Kidney (tissue), 14 donors: Measurements from ENCODE around the gene C10orf143. TPM values are rescaled to one million over a fixed set of nuclear protein-coding genes. Genes with fewer than 3 reads are reported as not detected.

Experiments used
- DNase-seq, 5 donors: peaks; one replicate each; pipeline ENCODE4 v3.0.0-alpha.2; 2013 to 2020
- FAIRE-seq: peaks from 2 replicates; lab custom pipeline; 2012; peaks lifted over from hg19 to GRCh38; lab: Jason Lieb, UNC
- H3K27ac ChIP-seq, 2 donors: one replicate each; pipeline ENCODE4 v1.7.0; 2013; ENCODE audit warnings: low read depth in 2 of 2, low read length in 2 of 2, inconsistent platforms in 1 of 2
- H3K27me3 ChIP-seq: one replicate; pipeline ENCODE4 v1.7.1; 2013; ENCODE audit warnings: low read length, inconsistent platforms; ENCODE audit not compliant: control insufficient read depth, insufficient read depth
- H3K36me3 ChIP-seq, 3 donors: one replicate each; pipeline versions ENCODE4 v1.7.0 to v1.7.1; 2013; ENCODE audit warnings: low read length in 3 of 3, control low read depth in 1 of 3, inconsistent platforms in 1 of 3; ENCODE audit not compliant: insufficient read depth in 3 of 3, control insufficient read depth in 2 of 3
- H3K4me1 ChIP-seq, 3 donors: one replicate each; pipeline versions ENCODE4 v1.7.0 to v1.7.1; 2013; ENCODE audit warnings: low read length in 3 of 3, inconsistent platforms in 1 of 3, low read depth in 1 of 3; ENCODE audit not compliant: control insufficient read depth in 2 of 3, insufficient read depth in 2 of 3
- H3K4me3 ChIP-seq, 3 donors: one replicate each; pipeline versions ENCODE4 v1.7.0 to v1.8.1; 2013; ENCODE audit warnings: low read length in 3 of 3, control low read depth in 1 of 3, inconsistent platforms in 1 of 3
- H3K9ac ChIP-seq, 3 donors: one replicate each; pipeline versions ENCODE4 v1.7.0 to v1.7.1; 2013; ENCODE audit warnings: low read length in 3 of 3, control low read depth in 1 of 3, inconsistent platforms in 1 of 3
- H3K9me3 ChIP-seq, 3 donors: one replicate each; pipeline versions ENCODE4 v1.7.0 to v1.7.1; 2013; ENCODE audit warnings: low read length in 3 of 3, control low read depth in 1 of 3, inconsistent platforms in 1 of 3; ENCODE audit not compliant: control insufficient read depth in 2 of 3, insufficient read depth in 1 of 3
- CTCF ChIP-seq: IDR thresholded peaks from 3 replicates; pipeline ENCODE4 v1.5.1; 2012; ENCODE audit warnings: mild to moderate bottlenecking, moderate library complexity, borderline replicate concordance; ENCODE audit not compliant: insufficient read depth; ENCODE audit errors: extremely low read depth
- intact Hi-C: fragments of 100-400 bp; cut with DNase I; formaldehyde crosslinking; loops from one replicate; pipeline ENCODE4 v1.11.1; 2022
- polyA plus RNA-seq: library from polyadenylated mRNA; stranded (reverse); fragments of 350-450 nt; fragmentation: Illumina TruSeq; extraction: RNeasy Lipid Tissue Mini Kit (QIAGEN cat#74804); gene quantifications from one replicate; pipeline ENCODE4 v1.2.3, GENCODE V29; 2014; ENCODE audit warnings: low read depth, low replicate concordance; ENCODE audit not compliant: insufficient read depth
- total RNA-seq: library from RNA; stranded (reverse); fragmentation: NEBNext Ultra II Directional; extraction: Animal tissue kit (Norgen Biotek cat#: 25700); gene quantifications from one replicate; pipeline ENCODE4 v1.2.1, GENCODE V29; 2021
- donor health status: control.
- donor health status: control.
- donor health status: control.
- donor health status: control.
- donor health status: control.
- donor health status: DM: yes; HTN: yes; CAD: no.
- donor health status: Normal renal cell carcinoma (clear cell type).

Gene C10orf143
- total and polyA plus RNA-seq, 2 donors from 2014 or later: 6.6 to 9.2 TPM

GRCh38 chr10:130023454-130024230 is 87.0 kb downstream of the C10orf143 start:
- H3K4me3 ChIP-seq: no peak overlapping the region
- intact Hi-C loops: no loop called here
- no peaks in the 10 kb centered on the region for H3K4me1 ChIP-seq
- FAIRE-seq (no peak), DNase-seq (peak in 2 of 5 donors; percentile 9 to 43)
- no peaks in the 10 kb centered on the region for H3K27me3 ChIP-seq
- no peak overlapping the region for H3K9ac ChIP-seq
- H3K9me3 ChIP-seq: no peaks in the 10 kb centered on the region
- H3K27ac ChIP-seq: no peak overlapping the region
- no peak for TF ChIP-seq CTCF
- no peaks in the 10 kb centered on the region for H3K36me3 ChIP-seq

- DNase-seq (peak in 1 of 5 donors; percentile 55), FAIRE-seq (no peak)
- H3K4me3 ChIP-seq: no peak overlapping the region
- no peaks in the 10 kb centered on the region for H3K27me3 ChIP-seq
- no peak for TF ChIP-seq CTCF
- H3K36me3 ChIP-seq: no peaks in the 10 kb centered on the region
- H3K27ac ChIP-seq: no peak overlapping the region
- no peaks in the 10 kb centered on the region for H3K4me1 ChIP-seq
- intact Hi-C loops: no loop called here
- H3K9me3 ChIP-seq: no peaks in the 10 kb centered on the region
- no peak overlapping the region for H3K9ac ChIP-seq
Observed at GRCh38 chr10:130022511-130023299, 87.9 kb downstream of the C10orf143 start.

GRCh38 chr10:130022086-130022485 is 88.5 kb downstream of the C10orf143 start:
- Histone ChIP-seq H3K9me3 (no peaks in the 10 kb centered on the region), H3K4me3 (no peak overlapping the region), H3K9ac (no peak overlapping the region), H3K27ac (no peak overlapping the region), H3K27me3 (no peaks in the 10 kb centered on the region), H3K36me3 (no peaks in the 10 kb centered on the region), H3K4me1 (no peaks in the 10 kb centered on the region)
- TF ChIP-seq CTCF: no peak
- FAIRE-seq (no peak), DNase-seq (peak in 1 of 5 donors; percentile 39)
- intact Hi-C loops: no loop called here
